Nephron progenitor cell (in vitro differentiated cells): Measurements from ENCODE around the gene DIP2C.
A peak's percentile ranks its signal among the peaks of the same experiment; 100 is the strongest.

Experiments
- DNase-seq: peaks from one replicate; pipeline ENCODE4 v3.0.0; 2021
- H3K27ac Mint-ChIP-seq: 2 replicates; pipeline ENCODE4 v1.8.0; 2021; ENCODE audit warnings: mild to moderate bottlenecking, moderate library complexity, mixed read lengths
- H3K27me3 Mint-ChIP-seq: 2 replicates; pipeline ENCODE4 v1.8.0; 2021; ENCODE audit warnings: mild to moderate bottlenecking, low read depth, mixed read lengths; ENCODE audit not compliant: poor library complexity
- H3K36me3 Mint-ChIP-seq: 2 replicates; pipeline ENCODE4 v1.8.0; 2021; ENCODE audit warnings: low read depth, mixed read lengths
- H3K4me1 Mint-ChIP-seq: 2 replicates; pipeline ENCODE4 v1.8.0; 2021; ENCODE audit warnings: mixed read lengths
- H3K4me3 Mint-ChIP-seq: 2 replicates; pipeline ENCODE4 v1.8.0; 2021; ENCODE audit warnings: mild to moderate bottlenecking, moderate library complexity, mixed read lengths
- H3K9me3 Mint-ChIP-seq: 2 replicates; pipeline ENCODE4 v1.8.0; 2021; ENCODE audit warnings: mild to moderate bottlenecking, moderate library complexity, mixed read lengths
- TF ChIP-seq, protein P1 (sequence below): fragments of 200-600 bp; sonication (generic); IDR thresholded peaks from 2 replicates; pipeline ENCODE4 v1.5.0; 2021; ENCODE audit warnings: antibody characterized with exemption

The DIP2C gene

DNA sequence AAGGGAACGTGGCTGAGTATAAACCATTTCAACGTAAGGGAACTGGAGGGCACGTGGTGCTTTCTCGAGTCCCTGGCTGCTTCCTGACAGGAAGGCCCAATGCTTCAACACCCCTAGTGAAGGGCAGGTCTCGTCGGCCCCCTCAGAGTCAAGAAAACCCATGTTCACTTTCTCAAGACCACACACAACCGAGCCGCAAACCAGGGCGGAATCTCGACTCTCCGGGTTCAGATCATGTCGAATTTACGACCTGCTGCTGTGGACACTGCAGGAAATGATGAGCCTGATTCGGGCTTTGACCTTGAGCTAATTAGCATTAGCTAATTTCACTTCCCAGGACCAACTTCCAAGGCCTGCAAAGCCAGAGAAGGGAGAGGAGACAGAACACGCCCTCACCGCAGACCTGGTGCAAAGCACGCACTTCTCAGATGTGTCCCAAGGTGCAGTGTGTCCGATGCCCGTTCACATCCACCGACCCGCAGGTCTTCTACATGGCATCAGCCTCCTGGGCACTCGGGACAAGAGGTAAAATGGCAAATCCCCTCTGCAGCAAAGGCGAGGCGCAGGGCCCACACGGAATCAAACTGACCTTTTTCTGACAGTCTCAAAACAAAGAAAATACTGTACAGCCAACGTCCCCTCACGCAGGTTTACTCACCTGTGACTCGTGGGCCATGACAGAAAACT lies 94.7 kb downstream of the DIP2C start:
- Mint-ChIP-seq H3K4me3 (no peak overlapping the region), H3K36me3 (peaks cover 10% of the 10 kb centered on the region), H3K9me3 (no peaks in the 10 kb centered on the region), H3K4me1 (peaks cover 71% of the 10 kb centered on the region), H3K27me3 (peaks cover 3% of the 10 kb centered on the region), H3K27ac (no peak overlapping the region)
- DNase-seq: no peak
- TF ChIP-seq, protein P1, sequence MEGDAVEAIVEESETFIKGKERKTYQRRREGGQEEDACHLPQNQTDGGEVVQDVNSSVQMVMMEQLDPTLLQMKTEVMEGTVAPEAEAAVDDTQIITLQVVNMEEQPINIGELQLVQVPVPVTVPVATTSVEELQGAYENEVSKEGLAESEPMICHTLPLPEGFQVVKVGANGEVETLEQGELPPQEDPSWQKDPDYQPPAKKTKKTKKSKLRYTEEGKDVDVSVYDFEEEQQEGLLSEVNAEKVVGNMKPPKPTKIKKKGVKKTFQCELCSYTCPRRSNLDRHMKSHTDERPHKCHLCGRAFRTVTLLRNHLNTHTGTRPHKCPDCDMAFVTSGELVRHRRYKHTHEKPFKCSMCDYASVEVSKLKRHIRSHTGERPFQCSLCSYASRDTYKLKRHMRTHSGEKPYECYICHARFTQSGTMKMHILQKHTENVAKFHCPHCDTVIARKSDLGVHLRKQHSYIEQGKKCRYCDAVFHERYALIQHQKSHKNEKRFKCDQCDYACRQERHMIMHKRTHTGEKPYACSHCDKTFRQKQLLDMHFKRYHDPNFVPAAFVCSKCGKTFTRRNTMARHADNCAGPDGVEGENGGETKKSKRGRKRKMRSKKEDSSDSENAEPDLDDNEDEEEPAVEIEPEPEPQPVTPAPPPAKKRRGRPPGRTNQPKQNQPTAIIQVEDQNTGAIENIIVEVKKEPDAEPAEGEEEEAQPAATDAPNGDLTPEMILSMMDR: no peak

DNA sequence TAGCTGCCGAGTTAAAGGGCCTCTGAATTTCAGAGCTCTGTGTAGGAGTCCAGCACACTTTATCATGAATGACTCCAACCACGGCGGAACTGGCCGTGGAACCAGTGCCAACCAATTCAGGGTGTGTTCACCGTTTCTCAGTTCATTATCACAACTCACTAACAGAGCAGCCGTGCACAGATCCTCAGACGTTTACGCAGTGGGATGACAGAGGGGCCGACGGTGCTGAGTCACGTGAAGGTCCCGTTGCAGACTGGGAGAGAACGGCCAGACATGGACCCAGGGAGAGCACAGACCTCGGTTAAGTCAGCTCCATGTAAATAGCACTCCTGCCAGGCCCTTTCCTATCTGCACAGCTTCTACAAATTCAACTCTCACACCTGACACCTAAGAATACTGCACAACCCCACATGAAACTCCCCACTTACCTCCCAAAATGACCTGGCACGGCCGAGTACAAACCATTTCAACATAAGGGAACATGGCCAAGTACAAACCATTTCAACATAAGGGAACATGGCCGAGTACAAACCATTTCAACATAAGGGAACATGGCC lies 95.5 kb downstream of the DIP2C start:
- H3K4me3 Mint-ChIP-seq: no peak overlapping the region
- peak overlapping the region; percentile 57 for H3K27ac Mint-ChIP-seq
- H3K36me3 Mint-ChIP-seq: peaks cover 10% of the 10 kb centered on the region
- H3K4me1 Mint-ChIP-seq: peaks cover 72% of the 10 kb centered on the region
- peaks cover 3% of the 10 kb centered on the region for H3K27me3 Mint-ChIP-seq
- DNase-seq: no peak
- H3K9me3 Mint-ChIP-seq: no peaks in the 10 kb centered on the region
- TF ChIP-seq, protein P1: no peak

DNA sequence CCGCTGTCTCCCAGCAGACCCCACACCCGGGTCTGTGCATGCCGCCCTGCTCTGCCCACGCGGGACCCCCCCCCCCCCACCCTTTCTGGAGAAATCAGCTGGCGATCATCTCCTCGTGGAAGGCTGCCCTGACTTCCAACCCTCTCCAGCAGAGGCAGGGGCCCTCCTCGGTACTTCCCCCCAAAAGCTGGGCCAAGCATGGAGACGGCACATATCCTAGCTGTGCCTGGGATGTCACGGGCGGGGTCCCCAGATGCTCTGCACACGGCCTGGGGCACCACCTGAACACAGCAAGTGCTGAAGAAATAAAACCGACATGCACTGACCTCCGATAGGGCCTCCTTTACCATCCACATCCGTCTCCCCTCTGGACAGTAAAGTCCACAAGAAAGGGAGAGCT lies 96.0 kb downstream of the DIP2C start:
- H3K9me3 Mint-ChIP-seq: no peaks in the 10 kb centered on the region
- DNase-seq: no peak
- peak overlapping the region; percentile 39 for H3K27ac Mint-ChIP-seq
- TF ChIP-seq, protein P1: no peak
- no peak overlapping the region for H3K4me3 Mint-ChIP-seq
- peaks cover 10% of the 10 kb centered on the region for H3K36me3 Mint-ChIP-seq
- H3K27me3 Mint-ChIP-seq: peaks cover 3% of the 10 kb centered on the region
- H3K4me1 Mint-ChIP-seq: peaks cover 70% of the 10 kb centered on the region

DNA sequence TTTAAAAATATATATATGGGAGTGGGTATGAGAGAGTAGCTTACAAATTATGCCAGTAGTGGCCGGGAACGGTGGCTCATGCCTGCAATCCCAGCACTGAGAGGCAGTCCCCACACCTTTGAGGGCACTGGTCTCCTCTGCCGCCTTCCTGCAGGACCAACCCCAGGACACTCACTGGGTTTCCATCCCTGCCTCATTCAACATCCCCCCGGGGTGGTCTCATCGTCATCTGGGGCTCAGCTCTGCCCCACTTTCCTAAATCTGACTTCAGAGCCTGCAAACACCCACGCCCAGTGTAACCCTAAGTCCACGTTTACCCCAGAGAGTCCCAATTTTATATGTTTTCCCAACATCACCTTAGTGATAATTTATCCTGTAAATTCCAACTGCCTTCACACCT lies 96.5 kb downstream of the DIP2C start:
- TF ChIP-seq, protein P1: no peak
- Mint-ChIP-seq H3K9me3 (no peaks in the 10 kb centered on the region), H3K36me3 (peaks cover 10% of the 10 kb centered on the region), H3K27ac (peak overlapping the region; percentile 75), H3K27me3 (peaks cover 3% of the 10 kb centered on the region), H3K4me3 (no peak overlapping the region), H3K4me1 (peaks cover 70% of the 10 kb centered on the region)
- DNase-seq: no peak

DNA sequence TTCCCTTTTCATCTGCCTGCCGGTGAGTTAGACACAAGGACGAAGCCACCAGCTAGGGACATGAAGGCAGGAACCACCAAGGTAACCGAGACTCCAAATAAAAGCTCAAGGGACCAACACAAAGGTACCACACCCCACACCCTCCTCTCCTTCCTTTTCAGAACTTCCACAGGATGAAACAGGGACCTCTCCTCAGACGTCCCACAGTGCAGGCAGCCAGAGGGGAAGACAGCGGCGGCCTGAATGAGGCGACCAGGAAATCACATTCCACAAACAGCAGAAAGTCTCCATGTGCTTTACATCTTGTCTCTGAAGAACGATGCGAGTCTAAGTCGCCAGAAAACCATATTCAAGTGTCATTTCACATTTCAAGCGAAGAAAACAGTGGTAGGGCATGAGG lies 97.8 kb downstream of the DIP2C start:
- Mint-ChIP-seq H3K27ac (no peak overlapping the region), H3K9me3 (no peaks in the 10 kb centered on the region), H3K4me3 (peak overlapping the region; percentile 9), H3K4me1 (peaks cover 72% of the 10 kb centered on the region), H3K36me3 (peaks cover 10% of the 10 kb centered on the region), H3K27me3 (peaks cover 3% of the 10 kb centered on the region)
- no peak for DNase-seq
- TF ChIP-seq, protein P1: no peak

DNA sequence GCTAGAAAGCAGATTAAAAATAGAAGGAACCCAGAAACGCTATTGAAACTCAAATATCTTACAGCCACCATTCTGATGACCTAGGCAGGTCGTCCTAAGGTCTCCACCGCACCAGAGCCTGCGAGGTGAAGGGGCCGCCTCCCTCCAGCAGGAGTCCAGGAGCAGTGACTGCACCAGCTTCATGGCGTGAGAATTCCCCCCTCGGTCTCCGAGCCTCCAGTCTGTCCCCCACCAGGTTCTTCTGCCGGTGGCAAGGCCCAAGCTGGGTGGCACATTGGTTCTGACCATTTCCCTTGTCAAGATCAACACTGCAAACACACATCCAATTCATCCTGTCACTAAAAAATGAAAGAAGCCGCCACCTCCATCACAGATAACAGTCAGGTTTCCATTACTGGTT lies 98.7 kb downstream of the DIP2C start:
- Mint-ChIP-seq H3K36me3 (peaks cover 10% of the 10 kb centered on the region), H3K27me3 (peaks cover 3% of the 10 kb centered on the region), H3K9me3 (no peaks in the 10 kb centered on the region), H3K4me1 (peaks cover 81% of the 10 kb centered on the region), H3K27ac (peak overlapping the region; percentile 69), H3K4me3 (no peak overlapping the region)
- TF ChIP-seq, protein P1: no peak
- DNase-seq: no peak
